Activated CD4-positive, alpha-beta T cell treated with anti-CD3 and anti-CD28 coated beads for 1 hour (primary cell): ENCODE data around the gene RASA4B.

Experiments
- DNase-seq: peaks from one replicate; pipeline ENCODE4 v3.0.0-alpha.2; 2020

RASA4B gene

DNA sequence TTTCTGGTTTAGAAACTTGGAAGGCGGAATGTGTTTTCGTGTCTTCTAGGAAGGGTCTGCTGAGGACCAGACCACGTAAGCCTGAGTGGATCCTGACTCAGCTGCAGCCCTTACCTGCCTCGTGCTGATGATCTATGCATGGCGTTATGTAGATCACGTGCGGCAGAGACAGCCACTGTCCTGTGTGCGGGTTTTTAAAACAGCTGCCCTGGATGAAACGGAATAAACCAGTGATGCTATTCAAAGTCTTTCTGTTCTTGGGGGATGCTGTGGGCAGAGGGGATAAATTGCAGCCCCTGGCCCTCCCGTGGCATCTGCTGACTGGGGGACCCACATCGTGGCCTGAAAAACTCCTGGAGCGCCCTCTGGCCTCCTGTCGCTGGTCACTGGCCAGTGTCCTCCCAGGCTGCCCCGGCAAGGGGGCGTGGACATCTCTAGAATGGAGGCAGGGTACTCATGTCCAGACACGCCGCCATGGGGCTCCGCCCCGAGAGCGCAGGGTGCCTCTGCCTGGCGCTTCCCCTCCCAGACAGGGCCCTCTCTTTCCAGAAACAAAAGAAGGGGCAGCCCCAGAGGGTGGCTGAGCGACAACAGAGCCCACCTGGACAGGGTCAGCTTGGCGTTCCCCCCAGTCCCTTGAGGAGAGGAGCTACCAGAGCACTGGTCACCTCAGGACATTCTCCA, 66.1 kb downstream of the RASA4B start:
- DNase-seq, result no peak

DNA sequence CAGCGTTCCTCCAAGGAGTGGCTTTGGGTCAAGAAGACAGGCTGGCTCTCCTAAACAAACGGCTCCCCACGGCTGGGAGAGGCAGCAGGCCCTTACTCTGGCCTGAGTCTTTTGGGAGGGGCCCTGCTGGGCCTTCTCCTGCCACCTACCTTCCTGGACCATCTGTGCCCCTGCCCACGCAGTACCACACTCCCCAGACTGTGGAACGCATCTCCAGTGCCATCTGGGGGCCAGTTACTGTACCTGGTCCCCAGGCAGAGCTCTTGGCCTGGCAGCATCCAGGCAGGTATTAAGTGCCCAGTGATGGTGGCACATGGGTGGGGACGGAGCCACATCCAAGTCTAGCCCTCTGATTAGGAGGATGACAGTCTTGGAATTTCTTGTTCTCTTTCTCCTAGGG, 67.3 kb downstream of the RASA4B start:
- DNase-seq, result peak; percentile 48

DNA sequence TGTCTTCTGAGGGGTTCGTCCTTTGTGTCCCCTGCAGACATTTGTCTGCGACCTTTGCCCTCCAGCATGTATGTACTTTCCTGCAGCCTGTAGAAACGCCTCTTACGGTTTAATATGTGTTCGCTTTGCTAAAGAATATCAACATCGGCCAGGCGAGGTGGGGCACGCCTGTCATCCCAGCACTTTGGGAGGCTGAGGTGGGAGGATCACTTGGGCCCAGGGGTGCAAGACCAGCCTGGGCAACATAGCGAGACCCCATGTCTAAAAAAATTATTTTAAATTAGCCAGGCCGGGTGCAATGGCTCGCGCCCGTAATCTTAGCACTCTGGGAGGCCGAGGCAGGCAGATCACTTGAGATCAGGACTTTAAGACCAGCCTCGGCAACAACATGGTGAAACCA, 68.4 kb downstream of the RASA4B start:
- DNase-seq, result no peak

DNA sequence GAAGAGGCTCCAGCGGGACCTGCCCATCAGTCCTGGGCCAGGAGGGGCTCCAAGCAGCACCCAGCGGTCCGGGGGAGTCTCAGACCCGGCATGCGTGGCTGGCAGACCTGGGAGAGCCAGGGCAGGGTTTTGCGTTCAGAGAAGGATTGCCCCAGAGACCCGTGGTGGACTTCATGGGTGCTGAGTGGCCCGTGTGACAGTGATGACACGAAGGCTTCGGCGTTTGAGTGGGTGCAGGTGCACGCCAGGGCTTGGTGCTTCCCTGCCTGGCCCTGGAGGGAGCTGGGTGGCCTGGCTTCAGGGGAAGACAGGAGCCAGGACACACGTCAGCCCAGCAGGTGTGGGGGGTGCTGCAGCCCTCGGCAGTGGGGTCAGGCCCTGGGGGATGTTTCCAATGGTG, 70.3 kb downstream of the RASA4B start:
- no peak for DNase-seq

DNA sequence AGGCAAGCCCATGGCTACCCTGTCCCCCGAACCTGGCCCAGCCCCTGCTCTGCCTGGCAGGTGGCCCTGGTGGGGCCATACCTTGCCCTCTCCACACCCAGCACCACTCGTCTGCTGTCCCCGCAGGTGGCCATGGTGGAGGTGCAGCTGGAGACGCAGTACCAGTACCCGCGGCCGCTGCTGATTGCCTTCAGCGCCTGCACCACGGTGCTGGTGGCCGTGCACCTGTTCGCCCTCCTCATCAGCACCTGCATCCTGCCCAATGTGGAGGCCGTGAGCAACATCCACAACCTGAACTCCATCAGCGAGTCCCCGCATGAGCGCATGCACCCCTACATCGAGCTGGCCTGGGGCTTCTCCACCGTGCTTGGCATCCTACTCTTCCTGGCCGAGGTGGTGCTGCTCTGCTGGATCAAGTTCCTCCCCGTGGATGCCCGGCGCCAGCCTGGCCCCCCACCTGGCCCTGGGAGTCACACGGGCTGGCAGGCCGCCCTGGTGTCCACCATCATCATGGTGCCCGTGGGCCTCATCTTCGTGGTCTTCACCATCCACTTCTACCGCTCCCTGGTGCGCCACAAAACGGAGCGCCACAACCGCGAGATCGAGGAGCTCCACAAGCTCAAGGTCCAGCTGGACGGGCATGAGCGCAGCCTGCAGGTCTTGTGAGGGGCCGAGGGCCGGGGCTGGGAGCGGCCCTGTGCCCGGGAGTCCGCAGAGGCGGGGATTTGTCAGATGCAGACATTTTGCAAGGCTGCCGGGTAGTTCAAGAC, 71.0 kb downstream of the RASA4B start:
- no peak for DNase-seq

DNA sequence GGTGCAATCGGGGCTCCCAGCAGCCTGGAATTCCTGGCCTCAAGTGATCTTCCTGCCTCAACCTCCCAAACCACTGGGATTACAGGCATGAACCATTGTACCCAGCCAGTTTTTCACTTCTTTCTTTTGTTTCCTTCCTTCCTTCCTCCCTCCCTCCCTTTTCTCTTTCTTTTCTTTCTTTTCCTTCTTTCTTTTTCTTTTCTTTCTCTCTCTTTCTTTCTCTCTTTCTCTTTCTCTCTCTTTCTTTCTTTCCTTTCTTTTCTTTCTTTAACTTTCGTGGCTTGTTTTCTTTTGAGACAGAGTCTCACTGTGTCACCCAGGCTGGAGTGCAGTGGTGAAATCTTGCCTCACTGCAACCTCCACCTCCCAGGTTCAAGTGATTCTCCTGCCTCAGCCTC, 71.9 kb downstream of the RASA4B start:
- DNase-seq, result no peak

DNA sequence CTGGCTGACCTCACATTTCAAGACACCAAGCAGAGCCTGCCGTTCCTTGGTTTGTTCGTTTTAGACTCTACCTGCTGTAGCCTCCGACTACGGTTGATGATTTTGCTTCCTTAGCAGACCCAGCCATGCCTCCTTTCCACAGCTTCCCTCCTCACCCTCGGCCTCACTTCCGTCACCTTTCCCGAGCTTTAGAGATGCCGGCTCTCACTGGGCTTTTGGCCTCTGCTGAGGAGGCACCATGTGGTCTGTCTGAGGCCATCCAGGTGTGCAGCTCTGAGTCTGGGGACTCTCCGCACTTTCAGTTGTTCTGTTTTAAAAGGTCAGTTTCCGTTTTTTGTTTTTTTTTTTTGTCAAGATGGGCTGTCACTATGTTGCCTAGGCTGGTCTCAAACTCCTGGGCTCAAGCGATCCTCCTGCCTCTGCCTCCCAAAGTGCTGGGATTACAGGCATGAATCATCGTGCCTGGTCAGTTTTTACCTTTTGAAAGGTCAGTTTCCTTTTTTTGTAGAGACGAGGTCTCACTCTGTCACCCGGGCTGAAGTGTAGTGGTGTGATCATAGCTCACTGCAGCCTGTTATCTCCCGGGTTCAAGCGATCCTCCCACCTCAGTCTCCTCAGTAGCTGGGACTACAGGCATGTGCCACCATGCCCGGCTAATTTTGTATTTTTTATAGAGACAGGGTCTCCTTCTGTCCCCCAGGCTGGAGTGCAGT, 72.5 kb downstream of the RASA4B start:
- DNase-seq, result no peak

DNA sequence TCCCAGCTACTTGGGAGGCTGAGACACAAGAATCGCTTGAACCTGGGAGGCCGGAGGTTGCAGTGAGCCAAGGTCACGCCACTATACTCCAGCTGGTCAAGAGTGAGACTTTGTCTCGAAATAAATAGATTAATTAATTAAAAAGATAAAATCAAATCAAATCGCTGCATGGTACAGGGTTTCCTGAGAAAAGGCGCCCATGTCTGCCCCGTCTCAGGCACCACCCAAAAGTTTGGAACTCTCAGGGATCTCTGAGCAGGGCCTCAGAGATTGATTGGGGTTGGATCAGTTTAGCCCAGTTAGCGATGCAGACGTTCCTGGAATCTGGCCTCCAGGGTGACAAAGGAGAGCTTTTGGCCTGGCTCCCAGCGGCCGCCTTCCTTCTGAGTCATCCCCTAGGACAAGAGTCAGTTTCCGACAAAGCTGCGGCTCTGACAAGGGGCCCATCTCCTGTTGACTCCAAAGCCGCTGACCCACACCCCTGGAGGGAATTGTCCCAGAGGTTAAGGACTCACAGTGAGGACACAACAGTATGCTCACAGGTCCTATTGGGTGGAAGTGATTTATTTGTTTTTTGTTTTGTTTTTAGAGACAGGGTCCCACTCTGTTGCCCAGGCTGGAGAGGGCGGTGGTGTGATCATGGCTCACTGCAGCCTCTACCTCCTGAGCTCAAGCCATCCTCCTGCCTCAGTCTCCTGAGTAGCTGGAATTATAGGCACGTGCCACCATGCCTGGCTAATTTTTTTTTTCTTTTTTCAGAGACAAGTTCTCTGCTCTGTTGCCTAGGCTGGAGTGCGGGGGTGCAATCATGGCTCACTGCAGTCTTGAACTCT, 77.4 kb downstream of the RASA4B start:
- no peak for DNase-seq

DNA sequence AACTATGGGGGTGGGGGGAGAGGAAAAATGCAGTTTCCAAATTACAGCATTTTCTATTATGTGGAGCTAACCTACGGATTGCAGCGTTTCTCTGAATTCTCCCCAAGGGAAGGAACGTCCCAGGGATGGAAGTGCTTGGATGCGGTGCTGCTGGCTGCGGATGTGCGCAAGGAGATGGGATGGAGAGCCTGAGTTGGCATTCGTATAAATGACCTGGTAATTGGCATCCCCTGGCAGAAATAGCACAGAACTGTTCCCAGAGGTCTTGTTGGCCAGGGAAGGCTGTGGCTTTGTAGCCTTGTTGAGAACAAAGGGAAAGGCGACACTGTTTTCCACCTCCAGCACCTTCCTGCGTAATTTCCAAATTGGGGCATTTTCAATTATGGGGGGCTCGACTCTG, 81.5 kb downstream of the RASA4B start:
- DNase-seq, result no peak

DNA sequence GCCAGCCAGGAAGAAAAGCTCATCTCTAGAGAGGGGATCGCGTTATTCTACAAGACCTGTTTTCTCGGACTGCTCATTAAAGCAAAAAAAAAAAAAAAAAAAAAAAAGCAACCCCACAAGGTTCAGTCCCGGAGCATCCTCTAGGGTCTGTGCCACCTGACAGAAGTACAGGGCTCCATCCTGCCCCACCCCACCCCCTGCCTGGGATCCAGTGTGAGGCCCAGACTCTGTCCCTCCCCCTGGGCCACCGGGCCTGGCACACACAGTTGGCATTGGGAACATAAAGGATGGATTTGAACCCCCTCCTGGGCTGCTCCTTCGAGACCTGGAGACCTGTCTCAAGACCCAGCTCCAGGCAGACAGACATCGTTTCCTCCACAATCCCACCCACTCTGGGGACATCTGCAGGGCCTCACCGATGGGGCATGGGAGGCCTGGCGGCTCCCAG, 83.5 kb downstream of the RASA4B start:
- no peak for DNase-seq

DNA sequence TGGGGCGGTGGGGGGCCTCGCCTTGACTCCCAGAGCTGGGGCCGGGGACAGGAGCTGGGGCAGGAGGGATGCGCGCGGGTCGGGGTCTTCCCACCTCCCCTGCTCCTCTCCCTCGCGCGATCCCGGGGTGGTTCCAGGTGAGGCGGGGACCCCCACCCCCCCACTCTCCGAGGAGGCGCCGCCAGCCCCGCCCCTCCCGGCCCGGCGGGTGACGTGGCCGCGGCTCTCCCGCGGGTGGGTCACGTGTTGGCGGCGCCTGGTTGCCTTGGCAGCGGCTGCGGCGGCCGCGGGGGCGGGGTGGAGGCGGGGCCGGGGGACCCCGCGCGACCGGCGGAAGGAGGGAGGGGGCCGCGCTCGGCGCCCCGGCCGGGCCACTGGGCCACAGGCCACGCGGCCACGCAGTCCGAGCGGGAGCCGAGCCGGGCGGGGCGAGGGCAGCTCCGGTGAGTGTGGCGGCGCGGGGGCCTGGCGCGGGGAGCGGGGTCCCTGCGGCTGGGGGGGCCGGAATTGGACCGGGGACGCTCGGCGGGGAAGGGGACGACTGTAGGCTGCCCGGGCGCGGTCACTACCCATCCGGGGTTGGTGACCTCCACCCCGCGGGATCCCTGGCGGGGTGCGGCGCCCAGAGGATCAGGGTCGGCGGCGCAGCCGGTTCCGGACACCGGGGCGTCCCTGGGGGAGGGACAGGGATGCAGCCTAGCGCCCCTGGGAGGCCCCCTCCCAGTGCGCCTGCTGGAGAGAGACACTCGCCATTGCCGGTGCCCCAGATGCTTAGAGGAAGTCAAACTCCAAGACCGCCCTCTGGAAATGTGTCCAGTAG, 84.1 kb downstream of the RASA4B start, which contains the start of gene ORAI2:
ORAI2 (plus strand) TSS at position 357 of the 820 bp plus-strand sequence. CDS start 5,382 bp downstream, outside the sequence.
- DNase-seq, result peak; percentile 83
